ENCODE data around the gene CCDC6. TPM values are rescaled to one million over a fixed set of nuclear protein-coding genes. Genes with fewer than 3 reads are reported as not detected.
A peak's percentile ranks its signal among the peaks of the same experiment; 100 is the strongest.

The CCDC6 gene
- total and polyA plus RNA-seq, 2 of the 8 experiments (the other 6 are each of a cell fraction or from before 2014, with no cell fraction given), result 42.2 to 74.4 TPM

DNA sequence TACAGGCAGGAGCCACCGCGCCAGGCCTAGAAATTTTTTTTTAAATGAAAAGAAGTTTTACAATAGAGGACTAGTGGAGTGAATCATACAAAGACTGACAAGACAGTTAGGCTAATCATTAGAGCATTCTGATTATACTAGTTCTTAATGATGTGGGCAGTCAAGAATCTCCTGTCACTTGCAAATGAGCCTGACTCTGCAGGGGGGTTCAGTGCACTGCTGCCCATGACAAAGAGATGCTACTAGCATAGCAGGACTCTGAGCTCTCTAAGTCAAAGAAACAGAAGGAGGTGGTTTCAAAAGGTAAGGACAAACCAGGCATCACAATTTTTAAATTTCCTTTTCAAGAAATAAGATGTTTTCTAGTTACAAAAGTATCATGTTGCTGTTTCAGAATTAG is 59.0 kb downstream of the CCDC6 start (continued):
- TF ChIP-seq, protein P1, sequence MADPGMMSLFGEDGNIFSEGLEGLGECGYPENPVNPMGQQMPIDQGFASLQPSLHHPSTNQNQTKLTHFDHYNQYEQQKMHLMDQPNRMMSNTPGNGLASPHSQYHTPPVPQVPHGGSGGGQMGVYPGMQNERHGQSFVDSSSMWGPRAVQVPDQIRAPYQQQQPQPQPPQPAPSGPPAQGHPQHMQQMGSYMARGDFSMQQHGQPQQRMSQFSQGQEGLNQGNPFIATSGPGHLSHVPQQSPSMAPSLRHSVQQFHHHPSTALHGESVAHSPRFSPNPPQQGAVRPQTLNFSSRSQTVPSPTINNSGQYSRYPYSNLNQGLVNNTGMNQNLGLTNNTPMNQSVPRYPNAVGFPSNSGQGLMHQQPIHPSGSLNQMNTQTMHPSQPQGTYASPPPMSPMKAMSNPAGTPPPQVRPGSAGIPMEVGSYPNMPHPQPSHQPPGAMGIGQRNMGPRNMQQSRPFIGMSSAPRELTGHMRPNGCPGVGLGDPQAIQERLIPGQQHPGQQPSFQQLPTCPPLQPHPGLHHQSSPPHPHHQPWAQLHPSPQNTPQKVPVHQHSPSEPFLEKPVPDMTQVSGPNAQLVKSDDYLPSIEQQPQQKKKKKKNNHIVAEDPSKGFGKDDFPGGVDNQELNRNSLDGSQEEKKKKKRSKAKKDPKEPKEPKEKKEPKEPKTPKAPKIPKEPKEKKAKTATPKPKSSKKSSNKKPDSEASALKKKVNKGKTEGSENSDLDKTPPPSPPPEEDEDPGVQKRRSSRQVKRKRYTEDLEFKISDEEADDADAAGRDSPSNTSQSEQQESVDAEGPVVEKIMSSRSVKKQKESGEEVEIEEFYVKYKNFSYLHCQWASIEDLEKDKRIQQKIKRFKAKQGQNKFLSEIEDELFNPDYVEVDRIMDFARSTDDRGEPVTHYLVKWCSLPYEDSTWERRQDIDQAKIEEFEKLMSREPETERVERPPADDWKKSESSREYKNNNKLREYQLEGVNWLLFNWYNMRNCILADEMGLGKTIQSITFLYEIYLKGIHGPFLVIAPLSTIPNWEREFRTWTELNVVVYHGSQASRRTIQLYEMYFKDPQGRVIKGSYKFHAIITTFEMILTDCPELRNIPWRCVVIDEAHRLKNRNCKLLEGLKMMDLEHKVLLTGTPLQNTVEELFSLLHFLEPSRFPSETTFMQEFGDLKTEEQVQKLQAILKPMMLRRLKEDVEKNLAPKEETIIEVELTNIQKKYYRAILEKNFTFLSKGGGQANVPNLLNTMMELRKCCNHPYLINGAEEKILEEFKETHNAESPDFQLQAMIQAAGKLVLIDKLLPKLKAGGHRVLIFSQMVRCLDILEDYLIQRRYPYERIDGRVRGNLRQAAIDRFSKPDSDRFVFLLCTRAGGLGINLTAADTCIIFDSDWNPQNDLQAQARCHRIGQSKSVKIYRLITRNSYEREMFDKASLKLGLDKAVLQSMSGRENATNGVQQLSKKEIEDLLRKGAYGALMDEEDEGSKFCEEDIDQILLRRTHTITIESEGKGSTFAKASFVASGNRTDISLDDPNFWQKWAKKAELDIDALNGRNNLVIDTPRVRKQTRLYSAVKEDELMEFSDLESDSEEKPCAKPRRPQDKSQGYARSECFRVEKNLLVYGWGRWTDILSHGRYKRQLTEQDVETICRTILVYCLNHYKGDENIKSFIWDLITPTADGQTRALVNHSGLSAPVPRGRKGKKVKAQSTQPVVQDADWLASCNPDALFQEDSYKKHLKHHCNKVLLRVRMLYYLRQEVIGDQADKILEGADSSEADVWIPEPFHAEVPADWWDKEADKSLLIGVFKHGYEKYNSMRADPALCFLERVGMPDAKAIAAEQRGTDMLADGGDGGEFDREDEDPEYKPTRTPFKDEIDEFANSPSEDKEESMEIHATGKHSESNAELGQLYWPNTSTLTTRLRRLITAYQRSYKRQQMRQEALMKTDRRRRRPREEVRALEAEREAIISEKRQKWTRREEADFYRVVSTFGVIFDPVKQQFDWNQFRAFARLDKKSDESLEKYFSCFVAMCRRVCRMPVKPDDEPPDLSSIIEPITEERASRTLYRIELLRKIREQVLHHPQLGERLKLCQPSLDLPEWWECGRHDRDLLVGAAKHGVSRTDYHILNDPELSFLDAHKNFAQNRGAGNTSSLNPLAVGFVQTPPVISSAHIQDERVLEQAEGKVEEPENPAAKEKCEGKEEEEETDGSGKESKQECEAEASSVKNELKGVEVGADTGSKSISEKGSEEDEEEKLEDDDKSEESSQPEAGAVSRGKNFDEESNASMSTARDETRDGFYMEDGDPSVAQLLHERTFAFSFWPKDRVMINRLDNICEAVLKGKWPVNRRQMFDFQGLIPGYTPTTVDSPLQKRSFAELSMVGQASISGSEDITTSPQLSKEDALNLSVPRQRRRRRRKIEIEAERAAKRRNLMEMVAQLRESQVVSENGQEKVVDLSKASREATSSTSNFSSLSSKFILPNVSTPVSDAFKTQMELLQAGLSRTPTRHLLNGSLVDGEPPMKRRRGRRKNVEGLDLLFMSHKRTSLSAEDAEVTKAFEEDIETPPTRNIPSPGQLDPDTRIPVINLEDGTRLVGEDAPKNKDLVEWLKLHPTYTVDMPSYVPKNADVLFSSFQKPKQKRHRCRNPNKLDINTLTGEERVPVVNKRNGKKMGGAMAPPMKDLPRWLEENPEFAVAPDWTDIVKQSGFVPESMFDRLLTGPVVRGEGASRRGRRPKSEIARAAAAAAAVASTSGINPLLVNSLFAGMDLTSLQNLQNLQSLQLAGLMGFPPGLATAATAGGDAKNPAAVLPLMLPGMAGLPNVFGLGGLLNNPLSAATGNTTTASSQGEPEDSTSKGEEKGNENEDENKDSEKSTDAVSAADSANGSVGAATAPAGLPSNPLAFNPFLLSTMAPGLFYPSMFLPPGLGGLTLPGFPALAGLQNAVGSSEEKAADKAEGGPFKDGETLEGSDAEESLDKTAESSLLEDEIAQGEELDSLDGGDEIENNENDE (IDR thresholded peaks at IDR 0.05; ENCODE audit: insufficient replicate concordance, low read length), result peak; percentile 72

All from H1 (cell line).